GM21360 (cell line): ENCODE data around the gene PDE11A.

Experiments
- ATAC-seq: cut with Tn5 transposase; IDR thresholded peaks from one replicate; pipeline ENCODE4 v1.9.1; 2021; ENCODE audit warnings: mild to moderate bottlenecking, moderate library complexity; ENCODE audit not compliant: unreplicated experiment

The PDE11A gene

GRCh38 chr2:177641331-177641730 lies 431.2 kb downstream of the PDE11A start:
- no peak for ATAC-seq

- ATAC-seq, result no peak
These were observed 432.2 kb downstream of the PDE11A start for GRCh38 chr2:177640423-177640822.

- no peak for ATAC-seq
These were observed 433.2 kb downstream of the PDE11A start for GRCh38 chr2:177639262-177639914.

GRCh38 chr2:177638507-177638906 lies 434.1 kb downstream of the PDE11A start:
- no peak for ATAC-seq

DNA sequence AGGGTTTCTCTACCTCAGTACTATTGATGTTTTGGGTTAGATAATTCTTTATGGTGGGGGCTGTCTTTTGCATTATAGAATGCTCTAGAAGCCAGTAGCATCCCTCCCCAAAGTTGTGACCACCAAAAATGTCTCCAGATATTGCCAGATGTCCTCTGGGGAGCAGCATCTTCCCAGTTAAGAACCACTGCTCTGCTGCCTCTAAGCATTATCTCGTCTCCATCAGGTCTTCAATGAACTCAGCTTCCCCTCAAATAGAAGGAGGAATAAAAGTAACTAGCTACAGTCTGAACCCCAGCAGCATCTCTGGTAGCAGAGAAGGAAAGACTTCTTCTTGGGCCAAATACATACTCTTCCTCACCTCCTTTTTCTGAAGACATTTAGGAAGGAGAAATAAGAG lies 435.9 kb downstream of the PDE11A start:
- no peak for ATAC-seq

- ATAC-seq, result no peak
These were observed 436.9 kb downstream of the PDE11A start for GRCh38 chr2:177635696-177636095.

GRCh38 chr2:177633910-177634294 lies 438.7 kb downstream of the PDE11A start:
- ATAC-seq, result no peak

DNA sequence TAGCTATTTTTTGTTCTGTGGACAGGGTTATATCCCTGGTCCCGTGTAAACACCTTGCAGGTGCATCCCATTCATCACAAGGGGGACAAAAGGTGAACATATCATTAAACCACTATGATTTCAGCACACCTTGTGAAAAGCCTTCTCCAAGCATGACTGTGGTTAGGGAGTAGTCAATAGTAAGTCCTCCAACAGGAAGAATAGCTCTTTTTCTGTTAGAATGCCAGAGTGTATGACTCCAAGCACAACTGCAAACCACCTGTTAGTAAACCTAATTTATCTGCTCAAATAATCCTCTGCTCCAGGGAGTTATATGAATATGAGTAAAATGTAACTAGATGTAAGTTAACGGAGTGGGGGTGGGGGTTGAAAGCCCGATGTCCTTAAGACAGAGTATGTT lies 439.5 kb downstream of the PDE11A start:
- no peak for ATAC-seq

- no peak for ATAC-seq
These were observed 440.9 kb downstream of the PDE11A start for GRCh38 chr2:177631680-177632079.

DNA sequence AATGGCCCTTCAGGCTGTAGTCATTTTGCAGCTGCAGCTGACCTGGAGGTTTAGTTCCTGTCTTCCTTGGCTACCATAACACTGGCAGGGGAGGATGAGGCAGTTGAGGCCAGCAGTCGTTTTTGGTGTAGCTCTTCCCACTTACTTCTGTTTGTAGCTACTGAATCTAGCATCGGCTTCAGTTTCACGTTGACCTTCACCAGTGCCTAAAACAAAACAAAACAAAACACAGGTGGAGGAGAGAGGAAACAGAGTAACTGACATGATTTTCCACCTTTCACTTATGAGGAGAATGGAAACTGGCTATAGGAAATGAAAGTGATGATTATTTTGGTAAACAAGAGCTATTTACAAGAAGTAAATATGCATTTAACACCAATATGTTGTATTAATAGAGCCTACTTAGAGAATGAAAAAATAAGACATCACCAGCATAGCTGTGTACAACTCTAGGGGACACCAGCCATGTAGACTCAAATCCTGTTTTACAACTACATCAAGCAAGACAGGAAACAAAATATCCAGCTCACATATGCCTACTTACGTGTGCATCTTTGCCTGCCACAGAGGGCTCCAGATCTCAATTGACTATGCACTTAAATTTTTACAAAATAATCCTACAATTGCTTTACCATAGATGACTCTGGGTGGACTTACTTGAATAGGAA lies 443.1 kb downstream of the PDE11A start:
- peak; percentile 55 for ATAC-seq

DNA sequence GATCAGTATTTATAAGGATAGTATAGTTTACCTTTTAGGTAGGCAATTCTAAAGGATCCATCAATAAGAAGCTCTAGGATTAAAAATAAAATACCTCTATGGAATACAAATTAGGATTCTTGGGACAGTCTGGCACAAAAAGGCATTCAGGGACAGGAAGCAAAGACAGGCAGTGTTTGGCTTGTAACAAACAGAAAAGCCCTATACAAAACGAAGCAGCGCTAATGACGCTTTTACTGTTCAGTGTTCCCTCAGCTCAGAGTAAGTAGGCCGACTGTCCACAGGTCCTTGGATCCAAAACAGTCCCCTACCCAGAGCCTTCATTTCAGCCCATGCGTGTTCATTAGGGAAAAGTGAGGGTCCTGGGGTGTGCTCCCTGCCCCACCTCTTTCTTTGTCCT lies 443.7 kb downstream of the PDE11A start:
- no peak for ATAC-seq

DNA sequence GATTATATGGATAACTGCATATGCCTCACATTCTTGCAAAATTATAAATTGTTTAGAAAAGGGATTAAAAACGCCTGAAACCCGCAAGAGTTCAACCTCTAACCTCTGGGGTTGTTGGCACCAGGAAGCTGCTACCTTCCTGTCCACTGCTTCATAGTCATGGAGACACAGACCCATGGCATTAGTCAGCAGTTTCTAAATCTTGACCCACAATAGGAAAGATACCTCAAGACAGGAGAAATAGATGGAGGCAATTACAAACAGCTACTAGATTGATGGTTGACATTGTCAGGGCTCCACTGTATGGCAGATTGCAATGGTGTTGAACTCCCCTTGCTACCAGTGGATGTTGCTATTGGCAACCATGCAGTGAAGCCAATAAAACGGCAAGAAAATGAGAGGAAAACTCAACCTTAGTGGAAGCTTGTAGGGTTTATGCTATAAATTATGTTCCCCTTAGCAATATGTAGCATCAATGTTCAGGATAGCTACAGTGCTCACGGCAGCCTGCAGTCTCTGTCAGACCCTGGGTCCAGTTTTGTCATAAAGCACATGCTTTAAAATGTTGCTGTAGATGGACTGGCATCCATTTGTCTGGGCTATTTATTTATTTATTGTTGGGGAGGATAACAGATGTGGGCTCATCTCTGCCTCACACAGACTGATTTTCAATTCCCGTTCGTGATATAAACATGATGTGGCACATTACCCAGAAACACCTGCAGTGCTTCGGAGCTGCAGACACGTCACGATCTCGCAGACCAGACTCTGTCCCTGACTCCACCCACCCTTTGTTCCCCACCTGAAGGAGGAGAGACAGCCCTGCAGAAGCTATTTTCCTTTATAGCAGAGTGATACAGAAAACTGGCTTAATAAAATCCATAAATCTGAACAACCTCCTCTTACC lies 446.6 kb downstream of the PDE11A start:
- ATAC-seq, result no peak

- ATAC-seq, result no peak
These were observed 450.1 kb downstream of the PDE11A start for GRCh38 chr2:177622521-177622920.

DNA sequence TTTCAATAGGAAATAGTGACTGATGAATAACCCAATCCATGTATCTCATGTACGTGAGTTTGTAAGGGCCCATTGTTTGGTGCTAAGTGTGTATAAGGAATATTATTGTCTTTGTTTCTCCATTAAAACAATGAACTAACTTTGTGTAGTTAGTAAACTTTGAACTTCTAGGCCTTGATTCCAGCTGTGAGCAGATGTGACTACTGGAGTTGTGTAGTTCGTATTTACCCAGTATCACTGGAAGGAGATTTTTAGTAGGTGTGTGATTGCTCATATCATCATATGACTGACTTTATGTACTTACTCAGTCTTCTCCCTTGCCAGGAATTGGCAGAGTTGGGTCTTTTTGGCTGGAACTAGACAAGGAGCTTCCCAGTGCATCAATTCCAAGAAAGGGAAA lies 452.6 kb downstream of the PDE11A start:
- no peak for ATAC-seq

DNA sequence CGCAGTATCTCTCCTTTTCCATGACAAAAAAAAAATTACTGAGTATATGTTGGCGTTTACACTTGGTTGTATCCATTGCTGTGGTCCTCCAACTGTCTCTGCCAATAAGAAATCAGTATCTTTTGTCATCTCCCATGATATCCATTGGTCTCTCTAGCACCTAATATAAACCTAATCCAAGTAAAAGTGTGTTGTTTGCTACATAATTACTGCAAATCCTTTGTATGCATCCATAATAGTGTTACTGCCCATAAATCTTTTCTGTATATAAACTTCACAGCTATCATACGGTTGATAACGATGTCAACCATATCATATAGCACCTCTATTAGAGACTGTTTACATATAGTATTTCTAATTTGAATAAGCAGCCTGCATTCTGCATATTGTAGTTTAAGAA lies 453.1 kb downstream of the PDE11A start:
- ATAC-seq, result no peak

- ATAC-seq, result peak; percentile 93
These were observed 454.0 kb downstream of the PDE11A start for GRCh38 chr2:177618255-177619253.

DNA sequence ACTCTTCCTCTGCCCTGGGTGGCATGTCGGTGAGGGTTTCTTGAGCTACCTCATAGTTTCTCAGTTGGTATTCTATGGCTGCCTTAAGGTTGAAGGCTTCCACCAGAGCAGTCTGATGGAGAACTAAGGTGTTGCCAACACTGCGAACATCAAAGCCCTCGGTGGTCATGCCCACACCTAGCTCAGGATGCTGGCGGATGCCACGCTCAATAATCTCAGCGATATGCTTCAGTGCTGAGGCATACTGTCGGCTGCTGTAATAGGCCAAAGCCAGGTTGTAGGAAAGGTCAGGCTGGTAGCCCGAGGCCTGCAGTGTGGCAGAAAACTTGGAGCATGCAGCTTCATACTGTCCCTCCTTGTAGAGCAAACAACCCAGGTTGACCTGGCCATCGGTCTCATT lies 454.7 kb downstream of the PDE11A start:
- ATAC-seq, result no peak

DNA sequence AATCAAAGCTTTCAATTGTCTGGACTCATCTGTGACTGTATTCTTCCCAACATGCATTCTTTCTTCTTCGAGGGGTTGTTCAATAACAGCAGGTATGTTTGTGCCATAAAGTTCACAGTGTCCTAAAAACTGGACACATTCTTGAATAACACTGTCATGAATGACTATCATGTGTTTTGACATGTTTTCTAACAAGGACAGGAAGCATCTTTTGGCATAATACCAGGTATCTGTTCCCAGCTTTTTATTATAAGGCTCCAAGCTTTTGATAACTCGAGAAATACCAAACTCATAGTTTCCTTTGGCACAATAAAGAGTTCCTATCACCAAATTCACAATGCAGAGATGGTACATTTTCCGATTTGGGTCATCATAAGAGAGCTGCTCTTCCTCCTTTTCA lies 455.8 kb downstream of the PDE11A start:
- ATAC-seq, result no peak

GRCh38 chr2:177616066-177616465 lies 456.5 kb downstream of the PDE11A start:
- ATAC-seq, result no peak

- ATAC-seq, result no peak
These were observed 459.9 kb downstream of the PDE11A start for GRCh38 chr2:177612659-177613058.
